ENCODE measurements around the gene KCNG2.

GRCh38 chr18:79805211-79805887 lies 7.6 kb downstream of the KCNG2 start:
- TF ChIP-seq ZNF121 (tag by site-specific recombination; IDR thresholded peaks at IDR 0.05) (no peak), ZNF664 (tag by site-specific recombination; IDR thresholded peaks at IDR 0.05) (no peak), CTCF (tag by site-specific recombination; IDR thresholded peaks at IDR 0.05) (no peak), REST (tag by site-specific recombination; IDR thresholded peaks at IDR 0.05) (no peak), YY1 (tag by site-specific recombination; IDR thresholded peaks at IDR 0.05) (no peak), KLF1 (tag by site-specific recombination; IDR thresholded peaks at IDR 0.05) (no peak), ZIC2 (tag by site-specific recombination; IDR thresholded peaks at IDR 0.05) (no peak)
